Hepatocyte (in vitro differentiated cells): Measurements from ENCODE around the gene CRB1. TPM values are rescaled to one million over a fixed set of nuclear protein-coding genes. Genes with fewer than 3 reads are reported as not detected.

Experiments
- DNase-seq: peaks from one replicate; pipeline ENCODE4 v3.0.0-alpha.2; 2016; ENCODE audit warnings: low spot score
- H2AFZ ChIP-seq: fragments of 200-600 bp; sonication (generic); 2 replicates; pipeline ENCODE4 v1.6.0; 2016; ENCODE audit warnings: antibody characterized with exemption, mild to moderate bottlenecking
- H3K27ac ChIP-seq: fragments of 200-600 bp; sonication (generic); 2 replicates; pipeline ENCODE4 v1.5.1; 2016; ENCODE audit warnings: mild to moderate bottlenecking
- H3K27me3 ChIP-seq: fragments of 200-600 bp; sonication (generic); 2 replicates; pipeline ENCODE4 v1.6.1; 2016
- H3K36me3 ChIP-seq: fragments of 200-600 bp; sonication (generic); replicated peaks from 2 replicates; pipeline ENCODE4 v1.5.1; 2016; ENCODE audit warnings: low read depth; ENCODE audit not compliant: insufficient read depth
- H3K4me1 ChIP-seq: fragments of 200-600 bp; sonication (generic); 2 replicates; pipeline ENCODE4 v1.5.1; 2016; ENCODE audit warnings: mild to moderate bottlenecking, moderate library complexity; ENCODE audit not compliant: insufficient read depth
- H3K4me2 ChIP-seq: fragments of 200-600 bp; sonication (generic); 2 replicates; pipeline ENCODE4 v1.6.0; 2016
- H3K4me3 ChIP-seq: fragments of 200-600 bp; sonication (generic); 2 replicates; pipeline ENCODE4 v1.5.1; 2016; ENCODE audit warnings: mild to moderate bottlenecking
- H3K79me2 ChIP-seq: fragments of 200-600 bp; sonication (generic); 2 replicates; pipeline ENCODE4 v1.6.0; 2017; ENCODE audit warnings: mild to moderate bottlenecking
- H3K9me2 ChIP-seq: fragments of 200-600 bp; sonication (generic); replicated peaks from 2 replicates; pipeline ENCODE4 v1.6.0; 2017; ENCODE audit warnings: mild to moderate bottlenecking; ENCODE audit not compliant: insufficient read depth
- H3K9me3 ChIP-seq: fragments of 200-600 bp; sonication (generic); 2 replicates; pipeline ENCODE4 v1.5.1; 2016; ENCODE audit warnings: low read depth, mild to moderate bottlenecking
- H4K20me1 ChIP-seq: fragments of 200-600 bp; sonication (generic); 2 replicates; pipeline ENCODE4 v1.6.0; 2016; ENCODE audit warnings: mild to moderate bottlenecking; ENCODE audit not compliant: insufficient read depth, poor library complexity, severe bottlenecking
- EZH2 ChIP-seq: fragments of 200-600 bp; sonication (generic); IDR thresholded peaks from 2 replicates; pipeline ENCODE4 v1.6.1; 2016; ENCODE audit warnings: antibody characterized with exemption, mild to moderate bottlenecking, borderline replicate concordance
- EZH2phosphoT487 ChIP-seq: fragments of 200-600 bp; sonication (generic); IDR thresholded peaks from one replicate; pipeline ENCODE4 v1.6.1; 2018; ENCODE audit warnings: antibody characterized with exemption, mild to moderate bottlenecking, low read depth, moderate library complexity; ENCODE audit not compliant: unreplicated experiment, severe bottlenecking
- WGBS: methylation state at CpG from one replicate; pipeline ENCODE4 v1.1.6; 2016; ENCODE audit warnings: low lambda C conversion rate; ENCODE audit errors: missing lambda C conversion rate; 5-methylcytosine and 5-hydroxymethylcytosine counted together
- polyA plus RNA-seq: library from polyadenylated mRNA; unstranded; fragments of >200 nt; fragmentation: Nextera tagmentation; extraction: Ambion mirVana; gene quantifications from 2 replicates; pipeline ENCODE4 v1.2.1, GENCODE V29; 2016
- total RNA-seq: library from RNA; depleted of rRNA; stranded (reverse); fragments of >200 nt; gene quantifications from 2 replicates; pipeline ENCODE4 v1.2.3, GENCODE V29; 2014
- TF ChIP-seq, protein P1 (sequence below): fragments of 200-600 bp; sonication (generic); IDR thresholded peaks from 2 replicates; pipeline ENCODE4 v1.5.1; 2016; ENCODE audit warnings: antibody characterized with exemption, mild to moderate bottlenecking; ENCODE audit not compliant: poor library complexity

CRB1 gene
- total and polyA plus RNA-seq, 2 experiments from 2014 or later: 0.30 TPM; not detected in 1

- Histone ChIP-seq H2AFZ (no peak overlapping the region), H3K79me2 (no peaks in the 10 kb centered on the region), H4K20me1 (no peaks in the 10 kb centered on the region), H3K27me3 (no peaks in the 10 kb centered on the region), H3K36me3 (no peaks in the 10 kb centered on the region), H3K27ac (no peak overlapping the region), H3K9me3 (no peaks in the 10 kb centered on the region), H3K9me2 (no peaks in the 10 kb centered on the region), H3K4me3 (no peak overlapping the region), H3K4me2 (no peak overlapping the region), H3K4me1 (no peaks in the 10 kb centered on the region)
- TF ChIP-seq EZH2 (no peak), EZH2phosphoT487 (no peak)
- TF ChIP-seq, protein P1, sequence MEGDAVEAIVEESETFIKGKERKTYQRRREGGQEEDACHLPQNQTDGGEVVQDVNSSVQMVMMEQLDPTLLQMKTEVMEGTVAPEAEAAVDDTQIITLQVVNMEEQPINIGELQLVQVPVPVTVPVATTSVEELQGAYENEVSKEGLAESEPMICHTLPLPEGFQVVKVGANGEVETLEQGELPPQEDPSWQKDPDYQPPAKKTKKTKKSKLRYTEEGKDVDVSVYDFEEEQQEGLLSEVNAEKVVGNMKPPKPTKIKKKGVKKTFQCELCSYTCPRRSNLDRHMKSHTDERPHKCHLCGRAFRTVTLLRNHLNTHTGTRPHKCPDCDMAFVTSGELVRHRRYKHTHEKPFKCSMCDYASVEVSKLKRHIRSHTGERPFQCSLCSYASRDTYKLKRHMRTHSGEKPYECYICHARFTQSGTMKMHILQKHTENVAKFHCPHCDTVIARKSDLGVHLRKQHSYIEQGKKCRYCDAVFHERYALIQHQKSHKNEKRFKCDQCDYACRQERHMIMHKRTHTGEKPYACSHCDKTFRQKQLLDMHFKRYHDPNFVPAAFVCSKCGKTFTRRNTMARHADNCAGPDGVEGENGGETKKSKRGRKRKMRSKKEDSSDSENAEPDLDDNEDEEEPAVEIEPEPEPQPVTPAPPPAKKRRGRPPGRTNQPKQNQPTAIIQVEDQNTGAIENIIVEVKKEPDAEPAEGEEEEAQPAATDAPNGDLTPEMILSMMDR: no peak
- 93% methylated on average over 33 of the region's 39 CpGs for WGBS
- DNase-seq: no peak
Measured at GRCh38 chr1:197355248-197355995, 87.4 kb downstream of the CRB1 start.

DNA sequence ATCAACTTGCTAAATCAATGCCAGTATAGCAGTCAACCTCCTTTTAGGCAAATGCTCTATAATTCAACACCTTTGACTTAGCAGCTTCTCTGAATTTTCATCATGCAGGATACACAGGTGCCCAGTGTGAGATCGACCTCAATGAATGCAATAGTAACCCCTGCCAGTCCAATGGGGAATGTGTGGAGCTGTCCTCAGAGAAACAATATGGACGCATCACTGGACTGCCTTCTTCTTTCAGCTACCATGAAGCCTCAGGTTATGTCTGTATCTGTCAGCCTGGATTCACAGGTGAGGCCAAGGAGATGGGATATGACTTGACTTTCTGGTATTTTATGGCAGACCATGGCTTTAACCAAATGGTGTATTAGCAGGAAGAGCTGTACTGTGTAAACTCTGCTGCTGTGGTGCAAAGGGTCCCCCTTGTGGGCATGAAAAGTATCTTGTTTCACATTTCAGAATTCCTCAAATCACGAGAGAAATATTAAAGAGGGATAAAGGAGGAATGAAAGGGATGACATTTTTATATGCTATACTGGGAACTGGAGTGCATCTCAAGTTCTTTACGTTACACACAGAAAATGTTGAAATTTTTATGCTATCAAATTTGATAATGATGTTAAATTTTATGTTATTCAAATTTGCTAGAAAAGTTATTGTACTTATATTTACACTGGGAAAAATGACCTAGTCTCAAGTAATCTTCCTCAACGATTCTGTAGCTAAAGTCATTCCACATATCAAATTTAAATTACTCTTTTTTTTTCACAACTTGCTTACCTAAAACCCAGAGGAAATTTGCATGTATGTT, 88.9 kb downstream of the CRB1 start:
- TF ChIP-seq, protein P1: peak; percentile 77
- TF ChIP-seq EZH2 (no peak), EZH2phosphoT487 (no peak)
- Histone ChIP-seq H3K9me3 (no peaks in the 10 kb centered on the region), H4K20me1 (no peaks in the 10 kb centered on the region), H3K4me3 (no peak overlapping the region), H3K4me1 (no peaks in the 10 kb centered on the region), H3K27me3 (no peaks in the 10 kb centered on the region), H3K4me2 (no peak overlapping the region), H3K79me2 (no peaks in the 10 kb centered on the region), H3K27ac (no peak overlapping the region), H2AFZ (no peak overlapping the region), H3K36me3 (no peaks in the 10 kb centered on the region), H3K9me2 (no peaks in the 10 kb centered on the region)
- peak; percentile 66 for DNase-seq
- WGBS: 47% methylated on average over 5 of the region's 5 CpGs

DNA sequence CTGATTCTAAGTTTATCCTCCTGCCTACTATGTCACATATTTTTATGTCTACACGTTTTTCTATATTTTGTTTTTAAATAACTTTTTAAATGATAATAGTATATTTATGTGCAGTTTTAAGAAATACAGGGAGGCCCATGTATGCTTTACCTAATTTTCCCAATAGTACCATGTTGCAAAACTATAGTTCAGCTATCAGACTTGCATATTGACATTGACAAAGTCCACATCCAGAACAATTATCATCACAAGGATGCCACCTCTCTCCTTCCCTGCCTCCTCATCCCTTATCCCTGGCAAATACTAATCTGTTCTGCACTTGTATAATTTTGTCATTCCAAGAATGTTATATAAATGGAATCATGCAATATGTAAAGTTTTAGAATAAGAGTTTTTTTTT, 90.9 kb downstream of the CRB1 start:
- H3K4me1 ChIP-seq: no peaks in the 10 kb centered on the region
- no peak overlapping the region for H3K27ac ChIP-seq
- WGBS: 27% methylated on average over 1 of the region's 1 CpG
- H3K4me3 ChIP-seq: no peak overlapping the region
- TF ChIP-seq EZH2 (no peak), EZH2phosphoT487 (no peak)
- TF ChIP-seq, protein P1: no peak
- no peak overlapping the region for H3K4me2 ChIP-seq
- no peaks in the 10 kb centered on the region for H3K27me3 ChIP-seq
- H4K20me1 ChIP-seq: no peaks in the 10 kb centered on the region
- no peak overlapping the region for H2AFZ ChIP-seq
- no peaks in the 10 kb centered on the region for H3K79me2 ChIP-seq
- H3K9me3 ChIP-seq: no peaks in the 10 kb centered on the region
- no peak for DNase-seq
- no peaks in the 10 kb centered on the region for H3K9me2 ChIP-seq
- H3K36me3 ChIP-seq: no peaks in the 10 kb centered on the region
